T47D (cell line): ENCODE results near the gene CHCHD10.
"Not testable (repeated sequence)": the region's sequence is repeated elsewhere in the genome, so short reads cannot be mapped to it uniquely, and the experiment has no call there.

Experiments used
- DNase-seq, 2 experiments: peaks; one replicate each; pipeline versions ENCODE4 v3.0.0 to v3.0.0-alpha.2; 2011 to 2012; ENCODE audit warnings: low read depth in 1 of 2, low spot score in 1 of 2
- JUND ChIP-seq: IDR thresholded peaks from 2 replicates; pipeline ENCODE4 v1.6.1; 2012; ENCODE audit warnings: low read depth
- in situ Hi-C: cut with HindIII; loops from 2 replicates; pipeline ENCODE4 v1.10.0; 2016; ENCODE audit warnings: low sequenced_read_pairs, low pct_unique_long_range_greater_than_20kb

Gene CHCHD10

DNA sequence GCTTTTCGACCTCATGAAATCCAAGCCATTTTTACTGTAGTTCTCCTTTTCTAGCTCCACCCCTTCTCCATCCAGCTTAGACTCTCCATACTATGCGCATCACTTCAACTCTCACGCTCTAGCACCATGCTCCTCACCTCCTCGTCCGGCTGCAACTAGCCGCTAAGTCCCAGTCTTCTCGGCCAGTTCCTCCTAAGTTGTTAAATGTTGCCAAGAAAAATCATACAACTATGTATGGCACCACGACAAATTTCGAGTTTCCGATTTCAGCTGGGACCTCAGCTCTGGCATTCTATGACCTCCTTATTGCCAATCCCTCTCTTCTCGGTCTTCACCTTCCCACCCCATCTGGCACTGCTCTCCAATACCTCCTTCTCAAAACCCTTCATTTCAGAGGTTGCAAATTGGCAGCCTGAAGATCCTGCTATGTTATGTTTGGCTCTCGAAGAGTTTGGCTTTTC, 17.9 kb downstream of the CHCHD10 start:
- no peak for TF ChIP-seq JUND
- in situ Hi-C loops, result no loop called here
- DNase-seq, result no peak

DNA sequence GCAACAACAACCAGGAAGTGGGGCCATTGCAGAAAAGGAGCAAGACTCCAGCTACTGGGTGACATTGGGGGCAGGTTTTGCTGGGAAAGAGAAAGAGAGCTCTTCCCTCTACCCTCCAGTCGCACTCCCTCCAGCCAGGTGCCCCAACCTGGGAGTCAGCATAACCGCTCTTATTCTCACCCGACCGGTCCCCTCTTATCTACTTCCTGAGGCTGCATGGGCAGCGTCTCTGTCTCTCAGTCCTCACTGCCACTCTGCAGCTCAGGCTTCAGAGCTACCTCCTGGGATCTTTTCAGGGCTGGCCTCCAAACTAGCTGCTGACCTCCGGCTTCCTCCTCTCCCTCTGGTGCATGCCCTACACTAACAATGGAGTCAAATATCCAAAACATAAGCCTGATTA, 22.0 kb downstream of the CHCHD10 start:
- TF ChIP-seq JUND, result no peak
- in situ Hi-C loops, result no loop called here
- no peak for DNase-seq

DNA sequence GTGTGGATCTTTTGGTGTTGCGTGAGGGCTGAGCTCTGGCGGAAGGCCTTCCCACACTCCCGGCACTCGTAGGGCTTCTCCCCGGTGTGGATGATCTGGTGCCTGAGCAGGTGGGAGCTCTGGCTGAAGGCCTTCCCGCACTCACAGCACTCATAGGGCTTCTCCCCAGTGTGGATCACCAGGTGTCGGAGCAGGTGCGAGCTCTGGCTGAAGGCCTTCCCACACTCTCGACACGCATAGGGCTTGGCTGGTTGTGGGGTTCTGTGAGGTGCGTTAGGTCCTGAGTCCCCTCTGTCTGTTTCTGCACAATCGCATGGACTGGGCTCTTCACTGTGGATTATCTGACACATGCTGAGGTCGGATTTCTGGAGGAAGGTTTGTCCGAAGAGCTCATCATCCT, 23.3 kb downstream of the CHCHD10 start:
- DNase-seq, result no peak
- in situ Hi-C loops, result no loop called here
- no peak for TF ChIP-seq JUND

DNA sequence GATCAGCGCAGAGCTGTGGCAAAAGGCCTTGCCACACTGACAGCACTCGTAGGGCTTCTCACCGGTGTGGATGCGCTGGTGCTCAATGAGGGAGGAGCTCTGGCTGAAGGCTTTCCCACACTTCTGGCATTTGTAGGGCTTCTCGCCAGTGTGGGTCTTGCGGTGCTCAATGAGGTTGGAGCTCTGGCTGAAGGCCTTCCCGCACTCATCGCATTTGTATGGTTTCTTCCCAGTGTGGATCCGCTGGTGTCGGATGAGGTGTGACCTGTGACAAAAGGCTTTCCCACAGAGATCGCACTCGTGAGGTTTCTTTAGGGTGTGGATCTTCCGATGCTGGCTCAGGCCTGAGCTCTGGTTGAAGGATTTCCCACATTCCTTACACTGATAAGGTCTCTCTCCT, 23.8 kb downstream of the CHCHD10 start:
- in situ Hi-C loops, result no loop called here
- no peak for DNase-seq
- TF ChIP-seq JUND, result no peak

DNA sequence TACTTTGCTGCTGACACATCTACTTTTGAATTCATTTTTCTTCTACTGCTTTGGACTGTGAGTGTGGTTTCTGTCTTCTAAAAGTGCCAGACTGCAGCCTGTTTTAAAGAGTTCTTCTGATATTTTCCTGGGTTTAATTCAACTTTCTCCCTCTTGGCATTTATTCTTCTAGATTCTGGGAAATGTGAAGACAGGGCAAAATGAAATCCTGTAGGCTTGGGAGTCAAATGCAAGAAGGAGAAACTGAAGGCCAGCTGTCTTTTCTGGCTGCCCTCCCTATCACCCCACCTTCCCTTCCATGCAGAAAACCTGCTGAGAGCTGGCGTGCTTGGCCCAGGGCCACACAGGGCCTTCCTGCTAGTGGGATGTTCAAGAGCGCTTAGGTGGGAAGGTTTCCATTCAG, 24.5 kb downstream of the CHCHD10 start:
- in situ Hi-C loops, result no loop called here
- no peak for TF ChIP-seq JUND

DNA sequence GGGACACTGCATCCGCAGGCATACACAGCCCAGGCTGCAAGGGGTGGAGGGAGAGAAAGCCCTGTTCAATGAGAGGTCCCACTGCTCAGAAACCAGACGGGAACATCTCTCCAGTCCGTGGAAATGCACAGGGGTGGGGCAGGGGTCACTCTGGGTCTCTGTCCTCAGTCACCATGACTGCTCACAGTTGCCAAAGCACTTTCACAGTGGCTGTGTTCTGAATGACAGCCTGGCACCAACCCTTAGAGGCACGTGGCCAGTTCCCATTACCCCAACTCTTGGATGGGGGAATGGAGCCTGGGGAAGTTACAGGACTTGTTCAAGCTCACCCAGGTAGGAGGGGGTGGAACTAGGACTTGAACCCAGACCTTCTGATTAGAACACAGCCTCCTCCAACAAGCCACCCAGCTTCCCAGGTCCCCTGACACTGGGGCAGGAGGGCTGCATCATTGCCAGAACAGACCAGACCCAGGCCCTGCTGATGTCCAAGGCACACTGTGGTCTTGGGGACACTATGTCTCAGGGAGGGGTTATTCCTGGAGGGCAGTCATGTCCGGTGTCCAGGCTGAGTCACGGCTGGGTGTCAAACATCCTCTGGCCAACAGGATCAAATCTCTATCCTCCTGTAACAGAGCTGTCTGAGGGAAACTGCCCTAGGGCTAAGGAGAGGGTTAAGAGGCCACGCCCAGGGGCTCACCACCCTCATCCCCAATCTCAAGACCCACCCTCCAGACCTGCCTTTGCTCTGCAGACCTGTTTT, 25.1 kb downstream of the CHCHD10 start:
- in situ Hi-C loops, result no loop called here
- TF ChIP-seq JUND, result no peak
- DNase-seq, result no peak

More for the DNA sequence above, 24.5 kb downstream of the CHCHD10 start:
- no peak for DNase-seq

DNA sequence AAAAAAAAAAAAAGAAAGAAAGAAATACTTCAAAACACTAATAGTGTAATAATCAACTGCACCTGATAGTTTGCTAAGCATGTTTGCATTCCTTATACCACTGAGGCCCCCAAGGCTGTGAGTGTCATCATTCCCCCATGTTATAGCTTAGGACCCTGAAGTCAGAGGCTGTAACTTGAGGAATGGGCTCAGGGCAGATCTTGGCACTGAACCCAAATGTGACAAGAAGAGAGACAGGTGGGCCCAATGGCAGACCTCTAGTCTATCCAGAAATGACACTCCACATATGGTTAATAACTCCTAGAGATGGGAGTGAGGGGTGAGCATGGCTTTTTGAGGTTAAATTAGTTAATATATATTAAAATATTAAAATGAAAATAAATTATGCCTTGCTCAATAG, 30.1 kb downstream of the CHCHD10 start:
- TF ChIP-seq JUND, result no peak
- DNase-seq, result no peak
- in situ Hi-C loops, result no loop called here

DNA sequence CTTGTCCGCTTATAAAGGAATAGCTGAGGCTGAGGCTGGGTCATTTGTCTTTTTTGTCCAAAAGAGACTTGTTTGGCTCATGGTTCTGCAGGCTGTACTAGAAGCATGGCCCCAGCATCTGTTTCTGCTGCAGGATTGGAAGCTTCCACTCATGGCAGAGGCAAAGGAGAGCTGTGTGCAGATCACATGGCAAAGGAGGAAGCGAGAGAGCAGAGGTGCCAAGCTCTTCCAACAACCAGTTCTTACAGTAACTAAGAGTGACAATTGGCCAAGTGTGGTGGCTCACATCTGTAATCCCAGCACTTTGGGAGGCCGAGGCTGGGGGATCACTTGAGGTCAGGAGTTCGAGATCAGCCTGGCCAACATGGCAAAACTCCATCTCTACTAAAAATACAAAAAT, 39.7 kb downstream of the CHCHD10 start:
- DNase-seq, in situ Hi-C loops: not testable (repeated sequence)

DNA sequence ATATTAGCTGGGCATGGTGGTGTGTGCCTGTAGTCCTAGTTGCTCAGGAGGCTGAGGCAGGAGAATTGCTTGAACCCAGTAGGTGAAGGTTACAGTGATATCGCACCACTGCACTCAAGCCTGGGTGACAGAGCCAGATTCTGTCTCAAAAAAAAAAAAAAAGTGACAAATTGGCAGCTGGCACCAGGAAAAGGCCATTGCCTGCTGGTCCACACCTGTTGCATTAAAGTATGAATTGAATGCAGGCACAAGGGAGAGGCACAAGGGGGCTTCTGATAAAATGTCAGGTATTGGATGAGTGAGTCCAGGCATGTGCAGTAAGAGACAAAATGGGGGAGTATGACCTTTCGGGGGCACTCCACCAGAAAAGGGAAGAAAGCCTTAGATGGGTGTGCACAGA, 45.0 kb downstream of the CHCHD10 start:
- TF ChIP-seq JUND, result no peak
- in situ Hi-C loops, result no loop called here
- no peak for DNase-seq

DNA sequence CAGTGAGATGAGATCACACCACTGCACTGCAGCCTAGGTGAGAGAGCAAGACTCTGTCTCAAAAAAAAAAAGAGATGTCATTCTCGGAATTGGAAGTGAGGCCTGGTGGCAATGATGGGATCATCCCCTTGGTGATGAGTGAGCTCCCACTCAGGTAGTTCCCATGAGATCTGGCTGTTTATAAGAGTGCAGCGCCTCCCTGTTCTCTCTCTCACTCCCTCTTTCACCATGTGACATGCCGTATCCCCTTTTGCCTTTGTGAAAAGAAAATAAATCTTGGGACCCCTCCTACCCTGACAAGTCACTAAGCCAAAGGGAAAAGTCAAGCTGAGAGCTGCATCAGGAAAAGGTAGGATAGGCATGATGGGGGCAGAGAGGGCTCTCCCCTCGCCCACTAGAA, 45.6 kb downstream of the CHCHD10 start:
- no peak for TF ChIP-seq JUND
- no peak for DNase-seq
- in situ Hi-C loops, result no loop called here

DNA sequence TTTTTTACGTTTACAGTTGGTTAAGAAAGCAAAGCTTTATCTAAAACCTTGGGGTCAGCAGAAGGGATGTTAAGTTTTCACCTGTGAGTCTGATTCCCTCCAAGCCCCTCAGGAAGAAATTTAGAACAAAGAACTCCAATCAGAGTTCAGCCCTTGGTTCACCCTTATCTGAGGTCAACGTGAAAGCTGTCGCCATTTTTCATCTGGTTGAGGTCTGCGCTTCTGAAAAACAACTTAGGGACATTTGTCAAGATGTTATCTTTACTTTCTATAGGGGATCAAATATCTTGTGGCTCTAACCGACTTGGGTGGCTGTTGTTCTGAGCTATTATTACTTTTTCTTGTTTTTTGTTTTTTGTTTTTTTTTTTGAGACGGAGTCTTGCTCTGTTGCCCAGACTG, 46.9 kb downstream of the CHCHD10 start:
- in situ Hi-C loops, result no loop called here
- TF ChIP-seq JUND, result no peak
- no peak for DNase-seq

DNA sequence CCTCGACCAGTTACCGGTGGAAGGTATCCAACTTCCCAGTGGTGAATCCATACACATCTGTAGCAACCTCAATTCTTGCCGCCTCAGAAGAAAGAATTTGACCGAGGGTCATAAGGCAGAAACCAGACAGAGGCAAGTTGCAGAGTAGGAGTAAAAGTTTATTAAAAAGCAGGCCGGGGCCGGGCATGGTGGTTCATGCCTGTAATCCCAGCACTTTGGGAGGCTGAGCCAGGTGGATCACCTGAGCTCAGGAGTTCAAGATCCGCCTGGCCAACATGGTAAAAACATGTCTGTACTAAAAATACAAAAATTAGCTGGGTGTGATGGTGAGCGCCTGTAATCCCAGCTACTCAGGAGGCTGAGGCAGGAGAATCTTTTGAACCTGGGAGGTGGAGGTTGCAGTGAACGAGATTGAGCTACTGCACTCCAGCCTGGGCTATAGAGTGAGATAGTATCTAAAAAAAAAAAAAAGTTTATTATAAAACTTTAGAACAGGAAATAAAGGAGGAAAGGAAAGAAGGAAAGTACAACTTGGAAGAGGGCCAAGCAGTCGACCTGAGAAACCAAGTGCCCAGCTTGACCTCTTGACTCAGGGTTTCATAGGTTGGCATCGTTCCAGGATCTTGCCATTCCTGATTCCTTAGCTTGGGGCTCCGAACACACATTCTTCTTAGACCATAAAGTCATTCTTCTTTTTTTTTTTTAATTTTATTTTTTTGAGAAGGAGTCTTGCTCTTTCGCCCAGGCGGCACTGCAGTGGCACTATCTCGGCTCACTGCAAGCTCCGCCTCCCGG, 49.2 kb downstream of the CHCHD10 start:
- peak in 1 of 2 experiments; percentile 39 for DNase-seq
- in situ Hi-C loops, result no loop called here
- TF ChIP-seq JUND, result no peak
